Endothelial cell of umbilical vein (primary cell): ENCODE measurements around the gene DONSON. TPM values are rescaled to one million over a fixed set of nuclear protein-coding genes. Genes with fewer than 3 reads are reported as not detected.

Experiments used
- BruUV-seq: library from RNA; stranded (reverse); fragments of 400-500 nt; replicated peaks from 2 replicates; lab custom pipeline; 2021; lab: Mats Ljungman, UMichigan
- CTCF ChIA-PET: fragments of 300-600, 350-600 bp; sonication (Branson Sonifier 250); formaldehyde crosslinking; loops from one replicate; lab custom pipeline; 2021; ENCODE audit warnings: antibody characterized with exemption, inconsistent platforms; lab: Charles Lee
- POLR2A ChIA-PET: fragments of 300-600, 350-600 bp; sonication (Branson Sonifier 250); formaldehyde crosslinking; loops from one replicate; lab custom pipeline; 2021; ENCODE audit warnings: antibody characterized with exemption, inconsistent platforms; lab: Charles Lee
- DNase-seq: peaks from one replicate; pipeline ENCODE4 v3.0.0-alpha.2; 2011; ENCODE audit warnings: low read depth, low spot score
- FAIRE-seq: peaks from 2 replicates; lab custom pipeline; 2011; peaks lifted over from hg19 to GRCh38; lab: Jason Lieb, UNC
- H2AFZ ChIP-seq: 2 replicates; pipeline ENCODE4 v1.6.0; 2012; ENCODE audit warnings: low read depth, low read length, control low read depth, inconsistent platforms
- H3K27ac ChIP-seq: 2 replicates; pipeline ENCODE4 v1.5.1; 2011; ENCODE audit warnings: low read depth, mild to moderate bottlenecking, control low read depth, low read length, moderate library complexity; ENCODE audit not compliant: insufficient read depth
- H3K27me3 ChIP-seq, 2 experiments: 2 replicates each; pipeline versions ENCODE4 v1.6.0 to v1.6.1; 2011; ENCODE audit warnings: low read length in 2 of 2, mixed read lengths in 1 of 2; ENCODE audit not compliant: control insufficient read depth in 2 of 2, insufficient read depth in 2 of 2
- H3K36me3 ChIP-seq, 2 experiments: 2 replicates in 1 of 2; 3 replicates in 1 of 2; pipeline ENCODE4 v1.5.1; 2011; ENCODE audit warnings: low read length in 2 of 2, mild to moderate bottlenecking in 1 of 2, moderate library complexity in 1 of 2; ENCODE audit not compliant: control insufficient read depth in 2 of 2, insufficient read depth in 2 of 2; ENCODE audit errors: extremely low read depth in 1 of 2
- H3K4me1 ChIP-seq: 3 replicates; pipeline ENCODE4 v1.5.1; 2011; ENCODE audit warnings: mild to moderate bottlenecking, low read length; ENCODE audit not compliant: control insufficient read depth, insufficient read depth; ENCODE audit errors: extremely low read depth
- H3K4me2 ChIP-seq: 2 replicates; pipeline ENCODE4 v1.6.1; 2011; ENCODE audit warnings: low read length, control low read depth, mixed read lengths; ENCODE audit not compliant: insufficient read depth
- H3K4me3 ChIP-seq, 3 experiments: fragments of 200-600 bp in 1 of 3; sonication (generic), shearing (Covaris generic) in 1 of 3; replicated peaks in 1 of 3; 2 replicates each; pipeline ENCODE4 v1.5.1; 2011 to 2016; ENCODE audit warnings: control low read depth in 3 of 3, low read length in 3 of 3, mild to moderate bottlenecking in 2 of 3, inconsistent platforms in 1 of 3, low read depth in 1 of 3, moderate library complexity in 1 of 3; ENCODE audit not compliant: insufficient read depth in 1 of 3
- H3K79me2 ChIP-seq: 2 replicates; pipeline ENCODE4 v1.6.0; 2012; ENCODE audit warnings: low read length, inconsistent platforms; ENCODE audit not compliant: control insufficient read depth, insufficient read depth
- H3K9ac ChIP-seq: replicated peaks from 2 replicates; pipeline ENCODE3; 2011; ENCODE audit warnings: low read length, control low read depth; ENCODE audit not compliant: insufficient read depth; ENCODE audit errors: extremely low read depth
- H3K9me1 ChIP-seq: replicated peaks from 3 replicates; pipeline ENCODE4 v1.6.0; 2011; ENCODE audit warnings: mild to moderate bottlenecking, low read length; ENCODE audit not compliant: control insufficient read depth, insufficient read depth; ENCODE audit errors: extremely low read depth
- H3K9me3 ChIP-seq: replicated peaks from 2 replicates; pipeline ENCODE4 v1.5.1; 2012; ENCODE audit warnings: low read length, inconsistent platforms; ENCODE audit not compliant: control insufficient read depth, insufficient read depth
- H4K20me1 ChIP-seq: replicated peaks from 2 replicates; pipeline ENCODE3; 2011; ENCODE audit warnings: mild to moderate bottlenecking, low read length; ENCODE audit not compliant: control insufficient read depth, insufficient read depth; ENCODE audit errors: extremely low read depth
- JUN ChIP-seq: IDR thresholded peaks from 2 replicates; pipeline ENCODE4 v1.6.1; 2011; ENCODE audit warnings: borderline replicate concordance, low read depth; ENCODE audit not compliant: insufficient read length, insufficient read depth
- MYC ChIP-seq: IDR thresholded peaks from one replicate; pipeline ENCODE4 v1.6.1; 2011; ENCODE audit warnings: mild to moderate bottlenecking, low read depth, low read length
- POLR2A ChIP-seq: IDR thresholded peaks from 2 replicates; pipeline ENCODE4 v1.6.1; 2012; ENCODE audit warnings: low read depth, mild to moderate bottlenecking, control low read depth, low read length
- POLR2AphosphoS5 ChIP-seq: IDR thresholded peaks from 2 replicates; pipeline ENCODE4 v1.6.1; 2012; ENCODE audit warnings: low read depth, mild to moderate bottlenecking, control low read depth, low read length, moderate library complexity; ENCODE audit not compliant: insufficient read depth
- dilution Hi-C: fragments of 300-500 bp; cut with MboI; formaldehyde crosslinking; loops from one replicate; pipeline ENCODE4 v1.15.0; 2019; ENCODE audit warnings: low sequenced_read_pairs; ENCODE audit not compliant: extremely low pct_ligation_motif_present
- intact Hi-C: fragments of 100-400 bp; cut with micrococcal nuclease; formaldehyde crosslinking; loops from one replicate; pipeline ENCODE4 v1.10.0; 2022
- polyA plus RNA-seq, 4 experiments: library from polyadenylated mRNA; depleted of rRNA in 3 of 4; stranded (reverse) in 3 of 4; unstranded in 1 of 4; fragments of >200 nt; gene quantifications; 2 replicates each; pipeline versions ENCODE4 v1.2.1 to v1.2.3, GENCODE V29; 2011 to 2012; ENCODE audit warnings: missing spikeins in 1 of 4
- total RNA-seq: library from RNA; stranded (reverse); gene quantifications from 2 replicates; pipeline ENCODE4 v1.2.3, GENCODE V29; 2021
- TF ChIP-seq, protein P1 (sequence below): IDR thresholded peaks from 2 replicates; pipeline ENCODE4 v1.6.1; 2011; ENCODE audit not compliant: insufficient read depth, insufficient read length

Gene DONSON
- total and polyA plus RNA-seq, 2 donors (not counting 3 experiments of a cell fraction or from before 2014, with no cell fraction given), result 14.3 to 29.4 TPM

DNA sequence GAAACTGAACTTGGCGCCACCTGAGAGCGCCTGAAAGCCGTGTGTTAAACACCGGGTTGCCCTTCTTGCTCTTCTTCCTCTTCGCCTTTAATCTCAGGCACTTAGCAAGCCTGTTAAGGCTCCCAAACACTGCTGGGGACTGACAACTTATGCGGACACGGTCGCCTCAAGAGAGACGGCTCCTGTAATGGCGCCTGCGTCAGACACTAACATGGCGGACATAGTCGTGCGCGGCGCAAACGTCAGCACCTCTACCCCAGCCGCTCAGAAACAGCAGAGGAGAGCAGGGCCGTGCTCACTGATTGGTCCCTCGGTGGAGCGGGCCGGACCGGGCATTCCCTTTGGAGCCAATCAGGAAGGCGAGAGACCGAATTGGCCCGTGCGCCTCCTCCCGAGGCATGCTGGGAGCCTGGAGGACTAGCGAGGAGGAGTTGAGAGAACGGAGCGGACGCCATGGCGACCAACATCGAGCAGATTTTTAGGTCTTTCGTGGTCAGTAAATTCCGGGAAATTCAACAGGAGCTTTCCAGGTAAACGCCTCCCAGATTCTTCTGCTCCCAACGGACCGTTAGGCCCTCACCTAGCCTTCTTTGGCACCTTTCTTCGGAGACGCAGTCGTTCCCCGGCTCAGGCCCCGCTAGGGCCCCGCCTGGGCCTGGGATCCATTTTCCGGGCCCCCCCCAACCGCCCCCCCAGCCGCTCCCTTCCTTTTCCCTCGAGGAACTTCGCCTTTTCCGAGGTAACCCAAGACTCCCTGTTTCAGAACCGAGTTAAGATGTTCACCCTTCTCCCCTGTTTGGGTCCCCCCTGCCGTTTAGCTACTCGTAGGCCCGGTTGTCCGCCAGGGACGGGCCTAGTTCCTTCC, 45.6 kb downstream of the DONSON start, which contains the start of gene SON:
Gene SON, plus strand, starts transcription at position 399 of the 865 bp plus-strand sequence. Its CDS starts 55 bp downstream, at position 454.
- CTCF ChIA-PET, result interaction anchor here (0.6 to 2.3 kb wide), 3 partner anchors 15 to 63 kb away, joined by 3 to 18 read pairs (median 3); no protein-coding TSS in a partner anchor
- TF ChIP-seq, protein P1, sequence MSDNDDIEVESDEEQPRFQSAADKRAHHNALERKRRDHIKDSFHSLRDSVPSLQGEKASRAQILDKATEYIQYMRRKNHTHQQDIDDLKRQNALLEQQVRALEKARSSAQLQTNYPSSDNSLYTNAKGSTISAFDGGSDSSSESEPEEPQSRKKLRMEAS, result peak; percentile 65
- TF ChIP-seq JUN (no peak), POLR2AphosphoS5 (peak; percentile 71), MYC (no peak), POLR2A (peak; percentile 91)
- H3K9ac ChIP-seq, result peak within 1 kb of the TSS; percentile 97
- H4K20me1 ChIP-seq, result peaks cover 14% of the 10 kb centered on the region
- dilution Hi-C loops, result no loop called here
- DNase-seq (peak; percentile 99), FAIRE-seq (peak; percentile 97)
- H2AFZ ChIP-seq, result peak within 1 kb of the TSS; percentile 71
- peak within 1 kb of the TSS; percentile 93 for H3K27ac ChIP-seq
- no peaks in the 10 kb centered on the region for H3K9me1 ChIP-seq
- peaks cover 25% of the 10 kb centered on the region for H3K4me1 ChIP-seq
- H3K79me2 ChIP-seq, result peaks cover 76% of the 10 kb centered on the region
- intact Hi-C loops, result loop anchor here (2.0 to 5.0 kb wide), 4 partner anchors 46 to 352 kb away; partner anchors contain the start of gene DONSON
- H3K36me3 ChIP-seq, result peaks cover 0 to 6% of the 10 kb centered on the region in 2 experiments
- H3K27me3 ChIP-seq, result no peaks in the 10 kb centered on the region
- H3K4me2 ChIP-seq, result peak within 1 kb of the TSS; percentile 100
- POLR2A ChIA-PET, result interaction anchor here (0.6 to 1.4 kb wide), 7 partner anchors 39 to 984 kb away, joined by 3 to 9 read pairs (median 5); partner anchors contain the start of genes DNAJC28, DONSON and TMEM50B
- peak within 1 kb of the TSS; percentile 71 to 98 (median 93) for H3K4me3 ChIP-seq
- H3K9me3 ChIP-seq, result no peaks in the 10 kb centered on the region
- BruUV-seq, result no TSS peak
